HepG2 (cell line): ENCODE measurements around the gene HSPA5. TPM values are rescaled to one million over a fixed set of nuclear protein-coding genes. Genes with fewer than 3 reads are reported as not detected.

Experiments
- CHD4 ChIP-seq: fragments of 200-600 bp; sonication (generic); IDR thresholded peaks from 2 replicates; pipeline ENCODE4 v1.7.0; 2017; ENCODE audit warnings: mild to moderate bottlenecking, low read length, borderline replicate concordance
- FOSL2 ChIP-seq: sonication (generic); formaldehyde crosslinking; IDR thresholded peaks from 2 replicates; pipeline ENCODE4 v1.4.0; 2020; ENCODE audit warnings: missing genetic modification reagents
- GRHL1 ChIP-seq: sonication (generic); formaldehyde crosslinking; conservative IDR thresholded peaks from 2 replicates; pipeline ENCODE4 v1.8.0; 2022; ENCODE audit warnings: missing genetic modification reagents
- KAT8 ChIP-seq: IDR thresholded peaks from 2 replicates; pipeline ENCODE4 v1.6.1; 2016; ENCODE audit warnings: missing genetic modification reagents, missing compliant biosample characterization
- KDM5B ChIP-seq: sonication (generic); formaldehyde crosslinking; IDR thresholded peaks from 2 replicates; pipeline ENCODE4 v1.4.0; 2020; ENCODE audit warnings: missing genetic modification reagents, mild to moderate bottlenecking, borderline replicate concordance
- MNT ChIP-seq: fragments of 450-650 bp; IDR thresholded peaks from 2 replicates; pipeline ENCODE4 v1.6.1; 2016
- MXD4 ChIP-seq: IDR thresholded peaks from 2 replicates; pipeline ENCODE4 v1.6.1; 2016; ENCODE audit warnings: mild to moderate bottlenecking, missing biosample characterization, missing genetic modification reagents
- NBN ChIP-seq: fragments of 450-650 bp; conservative IDR thresholded peaks from 2 replicates; pipeline ENCODE4 v1.6.1; 2017
- NR2F6 ChIP-seq, 2 experiments: IDR thresholded peaks; 2 replicates each; pipeline ENCODE4 v1.6.1; 2016; ENCODE audit warnings: antibody characterized with exemption in 1 of 2, mild to moderate bottlenecking in 1 of 2
- PHF20 ChIP-seq: sonication (generic); formaldehyde crosslinking; IDR thresholded peaks from 2 replicates; pipeline ENCODE4 v1.5.0; 2020; ENCODE audit warnings: mild to moderate bottlenecking, missing genetic modification reagents
- POLR2G ChIP-seq: fragments of 200-400 bp; formaldehyde crosslinking; IDR thresholded peaks from 2 replicates; pipeline ENCODE4 v1.6.1; 2018; ENCODE audit warnings: mild to moderate bottlenecking, low read depth, low read length, moderate library complexity
- SAP130 ChIP-seq: IDR thresholded peaks from 2 replicates; pipeline ENCODE4 v1.6.1; 2016; ENCODE audit warnings: low read depth
- SIX1 ChIP-seq: sonication (generic); formaldehyde crosslinking; IDR thresholded peaks from 2 replicates; pipeline ENCODE4 v1.4.0; 2020; ENCODE audit warnings: missing genetic modification reagents, borderline replicate concordance
- SPEN ChIP-seq: sonication (generic); formaldehyde crosslinking; IDR thresholded peaks from 2 replicates; pipeline ENCODE4 v1.5.1; 2020; ENCODE audit warnings: low read depth, mild to moderate bottlenecking, missing genetic modification reagents
- SRSF4 ChIP-seq: fragments of 200-400 bp; formaldehyde crosslinking; IDR thresholded peaks from one replicate; pipeline ENCODE4 v1.6.1; 2018; ENCODE audit warnings: mild to moderate bottlenecking, low read depth, low read length, moderate library complexity; ENCODE audit not compliant: poor library complexity, severe bottlenecking
- TRIM24 ChIP-seq: sonication (generic); formaldehyde crosslinking; IDR thresholded peaks from 2 replicates; pipeline ENCODE4 v1.8.0; 2022; ENCODE audit warnings: mild to moderate bottlenecking, missing genetic modification reagents
- U2AF1 ChIP-seq: fragments of 200-400 bp; formaldehyde crosslinking; optimal IDR thresholded peaks from 2 replicates; pipeline ENCODE3; 2017; ENCODE audit warnings: mild to moderate bottlenecking, low read depth, low read length
- ZNF670 ChIP-seq: sonication (generic); formaldehyde crosslinking; IDR thresholded peaks from 2 replicates; pipeline ENCODE4 v1.8.0; 2022; ENCODE audit warnings: mild to moderate bottlenecking, missing genetic modification reagents, borderline replicate concordance
- ZSCAN12 ChIP-seq: sonication (generic); formaldehyde crosslinking; IDR thresholded peaks from 2 replicates; pipeline ENCODE4 v1.9.0; 2021; ENCODE audit warnings: mild to moderate bottlenecking, missing genetic modification reagents
- polyA plus RNA-seq, 8 experiments: library from polyadenylated mRNA; depleted of rRNA in 3 of 8; stranded (reverse) in 7 of 8; unstranded in 1 of 8; fragments of >200 nt; fragmentation: Illumina TruSeq in 4 of 8; extraction: Trizol in 4 of 8; gene quantifications; 2 replicates each; pipeline versions ENCODE4 v1.2.1 to v1.2.3, GENCODE V29; 2011 to 2016; ENCODE audit warnings: low read depth in 4 of 8, missing spikeins in 1 of 8, mixed read lengths in 1 of 8; ENCODE audit not compliant: insufficient read depth in 1 of 8
- total RNA-seq, 5 experiments: library from RNA; depleted of rRNA; stranded (reverse); fragments of >200 nt; fragmentation: Illumina TruSeq; extraction: Trizol; gene quantifications; 2 replicates each; pipeline ENCODE4 v1.2.3, GENCODE V29; 2016; ENCODE audit warnings: low read depth in 1 of 5
- TF ChIP-seq, protein P1 (sequence below): sonication (generic); formaldehyde crosslinking; IDR thresholded peaks from 2 replicates; pipeline ENCODE4 v1.4.0; 2020; ENCODE audit warnings: missing genetic modification reagents

Gene HSPA5
- total and polyA plus RNA-seq, 2 of the 13 experiments (the other 11 are each of a cell fraction or from before 2014, with no cell fraction given), result 201 to 206 TPM

DNA sequence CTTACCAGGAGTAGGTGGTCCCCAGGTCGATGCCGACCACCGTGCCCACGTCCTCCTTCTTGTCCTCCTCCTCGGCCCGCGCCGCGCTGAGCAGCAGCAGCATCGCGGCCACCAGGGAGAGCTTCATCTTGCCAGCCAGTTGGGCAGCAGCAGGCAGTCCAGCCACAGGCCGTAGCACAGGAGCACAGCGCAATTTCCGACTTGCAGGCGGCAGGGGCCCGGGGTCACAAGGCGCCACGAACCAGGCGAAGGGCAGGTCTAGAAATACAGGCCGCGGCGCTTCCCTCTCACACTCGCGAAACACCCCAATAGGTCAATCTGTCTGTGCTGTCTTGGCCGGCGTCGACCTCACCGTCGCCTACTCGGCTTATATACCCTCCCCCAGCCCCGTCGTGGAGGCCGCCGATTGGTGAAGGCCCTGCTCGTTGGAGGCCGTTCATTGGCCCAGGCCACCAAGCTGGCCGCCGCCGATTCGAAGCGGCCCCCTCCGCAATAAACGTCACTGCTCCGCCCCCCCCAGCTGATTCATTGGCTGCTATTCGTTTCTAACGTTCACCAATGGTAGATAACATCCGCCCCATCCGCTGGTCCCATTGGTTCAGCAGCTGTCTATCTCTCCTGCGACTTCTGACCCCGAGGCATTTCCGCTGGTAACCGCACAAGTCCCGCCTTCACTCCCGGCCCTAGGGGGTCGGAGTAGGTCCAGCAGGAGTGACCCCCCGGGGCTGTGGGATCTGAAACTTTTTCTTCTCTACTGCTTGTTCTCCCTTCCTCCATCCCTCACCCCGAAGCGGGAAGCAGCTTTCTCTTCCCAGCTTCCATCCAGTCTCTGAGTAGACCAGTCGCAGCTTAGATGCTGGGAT is at the start of gene HSPA5 (continued):
- TF ChIP-seq SRSF4, result peak; percentile 93
- peak; percentile 86 for TF ChIP-seq SPEN (CRISPR knock-in tag)
- TF ChIP-seq U2AF1, result no peak
- TF ChIP-seq SAP130, result peak; percentile 78
- TF ChIP-seq ZSCAN12 (CRISPR knock-in tag), result no peak
- TF ChIP-seq MNT, result no peak
- TF ChIP-seq GRHL1 (CRISPR knock-in tag), result no peak
- peak; percentile 65; the same call in 1 of the 2 replicates for TF ChIP-seq MXD4 (CRISPR knock-in tag)
- no peak for TF ChIP-seq SIX1
- peak; percentile 77; the same call in 1 of the 2 replicates for TF ChIP-seq KDM5B (CRISPR knock-in tag)
- peak; percentile 81; the same call in 1 of the 2 replicates for TF ChIP-seq ZNF670 (CRISPR knock-in tag)
- TF ChIP-seq FOSL2 (CRISPR knock-in tag), result no peak; the same call in 1 of the 2 replicates
- TF ChIP-seq, protein P1, sequence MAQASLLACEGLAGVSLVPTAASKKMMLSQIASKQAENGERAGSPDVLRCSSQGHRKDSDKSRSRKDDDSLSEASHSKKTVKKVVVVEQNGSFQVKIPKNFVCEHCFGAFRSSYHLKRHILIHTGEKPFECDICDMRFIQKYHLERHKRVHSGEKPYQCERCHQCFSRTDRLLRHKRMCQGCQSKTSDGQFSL (CRISPR knock-in tag), result peak; percentile 82; the same call in 1 of the 2 replicates
- TF ChIP-seq CHD4, result no peak
- TF ChIP-seq KAT8, result peak; percentile 78
- peak; percentile 98 for TF ChIP-seq POLR2G
- no peak; the same call in 1 of the 2 replicates for TF ChIP-seq NR2F6 (IDR thresholded peaks at IDR 0.05)
- no peak; the same call in 1 of the 2 replicates for TF ChIP-seq NR2F6 (CRISPR knock-in tag; IDR thresholded peaks at IDR 0.05)
- TF ChIP-seq TRIM24 (CRISPR knock-in tag), result no peak
- TF ChIP-seq NBN, result no peak
- TF ChIP-seq PHF20 (CRISPR knock-in tag), result peak; percentile 83
